ELF-1 (cell line): Measurements from ENCODE around the gene GLRB.
"Not testable (repeated sequence)": the region's sequence is repeated elsewhere in the genome, so short reads cannot be mapped to it uniquely, and the experiment has no call there.

Source experiments
- DNase-seq: peaks from one replicate; pipeline ENCODE4 v3.0.0-alpha.2; 2016; ENCODE audit warnings: low read depth, low spot score

GLRB gene

DNA sequence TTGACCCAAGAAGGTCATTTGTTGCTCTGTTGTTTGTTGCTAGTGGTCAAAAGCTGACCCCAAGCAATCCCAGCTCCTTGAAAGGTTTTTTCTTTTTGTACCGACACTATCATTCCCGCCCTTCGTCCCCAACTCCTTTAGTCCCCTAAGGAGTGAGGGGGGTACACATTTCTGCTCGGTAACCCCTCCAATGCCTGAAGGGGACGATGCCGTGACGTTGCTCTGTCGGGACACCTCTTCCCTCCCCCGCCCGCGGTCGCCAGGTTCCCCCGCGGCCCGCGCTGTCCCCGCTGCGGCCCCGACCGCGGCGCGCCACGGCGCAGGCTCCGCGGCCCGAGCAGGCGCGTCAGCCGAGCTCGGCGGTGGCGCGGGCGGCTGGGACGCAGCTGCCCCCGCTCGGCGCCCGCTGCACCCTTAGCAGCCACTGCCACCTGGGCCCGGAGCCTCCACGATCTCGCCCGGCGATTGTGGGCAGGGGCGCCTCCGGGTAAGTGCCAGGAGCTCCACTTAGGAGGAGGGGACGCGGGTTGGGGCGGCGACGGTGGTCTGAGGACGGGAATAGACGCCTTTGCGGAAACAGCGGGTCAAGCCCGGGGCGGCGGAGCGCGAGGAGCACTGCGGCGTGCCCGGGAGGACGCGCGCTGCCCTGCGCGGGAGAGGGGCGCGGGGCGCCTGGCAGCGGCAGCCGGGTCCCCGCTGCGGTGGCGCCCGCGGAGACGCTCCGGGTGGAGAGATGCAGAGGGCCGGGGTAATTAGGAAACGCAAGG lies at the start of gene GLRB:
Gene GLRB, plus strand, starts transcription at position 340 of the 767 bp plus-strand sequence. CDS start 1,875 bp downstream, outside the sequence.
- peak; percentile 46 for DNase-seq

DNA sequence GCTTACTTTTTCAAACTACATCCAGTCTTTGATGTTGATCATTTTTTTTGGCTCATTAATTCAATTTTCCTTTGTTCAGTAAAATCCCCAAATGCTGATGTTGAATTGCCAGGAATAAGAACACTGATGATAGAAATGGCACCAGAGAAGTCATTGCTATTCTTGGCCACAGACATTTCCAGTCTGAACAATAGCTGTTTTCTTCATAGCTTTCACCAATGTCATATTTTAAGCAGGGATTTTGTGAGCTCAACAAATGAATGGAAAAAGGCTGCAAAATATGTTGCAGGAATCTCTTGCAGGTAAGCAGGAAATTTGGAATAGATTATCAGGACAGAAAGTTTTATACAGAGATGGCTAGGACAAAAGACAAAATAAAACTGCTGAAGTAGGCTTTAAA lies 40.5 kb upstream of the GLRB start:
- DNase-seq = no peak

DNA sequence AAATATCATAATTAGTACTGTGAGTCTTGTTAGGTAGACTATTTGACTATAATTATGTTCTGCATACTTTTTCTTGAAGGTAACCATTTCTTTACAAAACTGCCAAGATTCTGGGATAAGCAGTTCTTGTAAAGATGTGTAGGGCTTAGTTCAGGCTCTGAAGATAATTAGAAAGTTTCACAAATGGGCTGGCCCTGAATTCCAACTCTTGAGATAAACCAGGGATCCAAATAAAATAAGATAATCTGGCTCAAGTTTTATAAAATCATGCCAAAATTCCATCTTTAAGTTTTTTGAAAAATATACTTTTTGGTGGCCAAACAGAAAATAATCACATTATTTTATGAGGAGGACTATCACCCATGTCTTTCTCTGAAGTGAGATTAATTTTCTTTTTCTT lies 35.5 kb upstream of the GLRB start:
- no peak for DNase-seq

DNA sequence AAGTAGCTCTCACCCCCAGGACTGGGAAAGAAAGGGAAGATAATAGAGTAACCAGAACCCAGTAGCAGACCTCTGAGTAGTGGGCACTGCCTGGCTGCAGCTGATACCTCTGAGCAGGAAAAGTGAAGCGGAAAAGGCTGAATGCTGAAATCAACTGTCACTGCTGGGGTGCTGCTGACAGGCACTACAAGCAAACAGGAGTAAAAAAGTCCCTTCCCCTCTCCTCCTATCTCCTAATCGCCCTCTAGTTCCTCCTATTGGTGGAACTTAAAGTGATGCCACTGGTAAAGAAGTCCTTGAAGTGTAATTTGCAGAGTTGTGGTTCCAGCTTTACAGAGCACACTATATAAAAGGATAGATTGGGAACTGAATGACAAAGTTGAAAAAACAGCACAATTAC lies 32.8 kb upstream of the GLRB start:
- DNase-seq = peak; percentile 45

DNA sequence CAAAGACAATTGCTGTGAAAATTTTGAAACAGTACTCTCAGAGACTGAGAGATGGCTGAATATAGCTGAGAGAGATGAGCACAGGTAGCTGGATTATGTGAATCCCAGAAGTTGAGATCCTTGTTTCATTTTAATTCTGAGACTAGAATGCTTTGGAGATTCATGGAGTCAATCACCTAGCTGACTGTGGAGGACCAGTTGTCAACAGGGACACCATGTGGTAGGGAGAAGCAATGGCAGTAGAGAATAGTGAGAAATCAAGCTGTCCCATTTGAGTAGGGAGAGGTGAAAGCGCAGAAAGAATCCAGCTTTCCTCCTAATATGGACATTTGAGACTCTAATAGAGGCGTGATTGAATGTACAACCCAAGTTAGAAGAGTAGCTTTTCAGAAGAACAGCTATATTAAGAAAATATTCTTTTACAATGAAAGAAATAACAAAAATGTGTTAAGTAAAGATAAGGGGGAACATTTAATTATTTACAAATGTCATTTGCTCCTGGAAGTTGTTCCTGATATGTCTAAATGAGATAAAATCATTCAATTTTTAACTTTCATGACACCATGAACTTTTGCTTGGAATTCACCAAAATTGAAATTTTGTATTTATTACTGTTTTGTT lies 30.3 kb upstream of the GLRB start:
- peak; percentile 8 for DNase-seq

DNA sequence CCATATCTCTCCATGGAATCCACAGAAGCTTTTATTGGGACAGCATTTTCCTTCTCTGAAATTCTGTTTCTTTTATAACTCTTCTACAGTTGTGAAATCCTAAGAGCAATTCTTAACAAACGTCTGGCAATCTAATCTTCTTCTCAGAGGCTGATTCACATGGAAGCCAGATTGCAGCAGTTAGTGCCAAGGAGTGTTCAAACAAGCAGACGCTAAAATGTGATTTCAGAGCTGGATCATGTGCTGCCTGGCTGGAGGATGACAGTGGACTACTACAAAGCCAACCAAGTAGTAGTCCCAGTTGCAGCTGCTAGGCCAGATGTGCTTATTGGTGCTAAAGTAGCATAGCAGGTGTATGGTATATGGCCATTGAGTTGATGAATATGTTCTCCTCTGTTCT lies 27.7 kb upstream of the GLRB start:
- no peak for DNase-seq

DNA sequence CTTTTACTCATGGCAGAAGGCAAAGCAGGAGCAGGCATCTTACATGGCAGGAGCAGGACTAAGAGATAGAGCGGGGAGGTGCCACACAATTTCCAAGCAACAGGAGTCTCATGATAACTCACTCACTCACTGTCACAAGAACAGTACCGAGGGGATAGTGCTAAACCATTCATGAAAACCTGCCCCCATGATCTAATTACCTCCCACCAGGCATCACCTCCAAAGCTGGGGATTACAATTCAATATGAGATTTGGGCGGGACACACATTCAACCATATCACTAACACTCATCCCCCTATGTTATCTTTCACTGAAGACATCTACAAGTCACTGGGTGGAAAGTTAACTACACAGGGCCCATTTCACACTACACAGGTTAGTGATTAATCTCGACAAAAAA lies 25.4 kb upstream of the GLRB start:
- DNase-seq = no peak

DNA sequence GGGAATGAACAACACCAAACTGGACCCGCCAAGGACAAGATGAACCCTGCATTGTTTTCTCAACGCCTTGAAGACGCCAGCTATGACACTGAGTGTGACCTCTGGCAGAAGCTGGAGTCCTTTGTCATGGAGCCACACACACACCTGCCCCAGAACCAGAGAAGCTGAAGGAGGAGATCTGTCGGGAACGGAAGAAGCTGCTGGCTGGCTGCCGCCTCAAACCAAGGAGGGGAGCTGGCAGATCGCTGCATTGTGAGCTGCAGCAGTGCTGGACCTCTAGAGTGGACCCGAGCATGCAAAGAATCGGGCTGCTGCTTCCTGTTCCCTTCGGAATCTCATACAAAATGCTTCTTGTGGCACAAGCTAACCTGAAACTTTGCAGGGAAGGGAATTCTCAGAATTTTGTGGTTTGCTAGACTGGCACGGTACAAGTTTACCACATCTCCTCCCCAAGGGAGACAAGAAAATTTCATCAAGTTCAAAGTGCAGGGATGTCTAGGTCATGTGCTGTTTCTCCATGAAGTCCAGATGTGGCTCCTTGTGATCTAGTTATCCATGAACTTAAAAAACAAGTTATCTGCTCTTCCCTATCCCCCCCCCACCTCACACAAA lies 23.4 kb upstream of the GLRB start:
- peak; percentile 16 for DNase-seq

DNA sequence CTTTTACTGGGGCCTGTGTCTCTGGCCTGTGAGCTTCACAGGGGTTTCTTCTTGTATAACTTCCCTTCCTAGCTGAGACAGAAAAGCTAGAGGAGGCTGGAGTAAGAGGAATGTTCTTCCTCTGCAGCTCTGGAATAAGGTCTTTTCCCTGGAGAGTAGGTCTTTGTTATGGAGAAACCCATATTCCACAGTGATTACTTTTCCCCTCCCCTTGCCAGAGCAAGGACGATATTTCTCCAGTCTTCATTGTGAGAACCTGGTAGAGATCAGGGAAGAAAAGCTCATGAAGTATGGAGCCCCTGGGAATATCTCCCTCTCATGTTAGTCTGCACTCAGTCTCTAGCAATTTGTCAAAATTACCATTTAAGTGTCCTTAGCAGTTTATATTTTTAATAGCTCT lies 18.7 kb upstream of the GLRB start:
- DNase-seq = peak; percentile 19

DNA sequence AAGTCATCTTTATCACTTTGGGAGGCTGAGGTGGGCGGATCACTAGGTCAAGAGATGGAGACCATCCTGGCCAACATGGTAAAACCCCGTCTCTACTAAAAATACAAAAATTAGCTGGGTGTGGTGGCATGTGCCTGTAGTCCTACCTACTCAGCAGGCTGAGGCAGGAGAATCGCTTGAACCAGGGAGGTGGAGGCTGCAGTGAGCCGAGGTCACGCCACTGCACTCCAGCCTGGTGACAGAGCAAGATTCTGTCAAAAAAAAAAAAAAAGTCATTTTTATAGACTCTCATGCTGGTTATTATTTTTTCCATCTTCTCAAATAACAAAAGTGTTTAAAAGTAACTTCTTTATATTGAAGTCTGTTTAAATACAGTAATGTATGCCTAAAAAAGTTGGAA lies 17.1 kb upstream of the GLRB start:
- DNase-seq = not testable (repeated sequence)

DNA sequence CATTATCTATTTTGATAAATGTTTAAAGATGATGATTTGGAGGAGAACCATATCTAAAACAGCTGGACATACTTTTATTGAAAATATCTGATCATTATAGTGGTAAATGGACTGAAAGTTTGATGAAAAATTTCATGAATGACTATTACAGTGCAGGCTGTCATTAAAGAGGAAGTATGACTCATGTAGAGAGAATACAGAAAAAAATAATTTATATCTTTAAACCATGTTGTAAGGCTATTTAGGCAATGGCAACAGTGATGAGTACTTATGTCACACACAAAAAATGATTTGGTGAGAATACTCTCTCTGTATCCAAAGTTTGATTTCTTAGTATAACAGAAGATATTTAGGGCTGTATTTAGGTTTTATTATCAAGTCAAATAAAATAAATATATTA lies 3.9 kb upstream of the GLRB start:
- DNase-seq = no peak

DNA sequence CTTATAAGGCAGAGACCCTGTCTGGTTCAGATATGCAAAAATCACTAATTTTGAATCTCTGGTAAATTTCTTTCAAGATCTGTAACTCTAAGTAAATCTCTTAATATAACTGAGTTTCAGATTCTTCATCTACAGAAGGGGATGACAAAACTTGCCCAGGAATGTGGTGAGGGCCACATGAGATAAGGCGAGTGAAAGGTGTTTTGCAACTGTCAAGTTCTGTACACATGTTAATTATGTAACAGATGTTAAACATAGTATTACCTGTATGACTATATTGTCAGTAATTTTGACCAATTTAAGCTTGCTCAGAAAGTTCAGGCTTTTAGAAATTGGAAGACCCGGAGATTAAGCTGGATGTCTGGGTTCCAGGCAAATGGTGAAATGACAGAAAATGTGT lies 549 bp upstream of the GLRB start:
- no peak for DNase-seq

DNA sequence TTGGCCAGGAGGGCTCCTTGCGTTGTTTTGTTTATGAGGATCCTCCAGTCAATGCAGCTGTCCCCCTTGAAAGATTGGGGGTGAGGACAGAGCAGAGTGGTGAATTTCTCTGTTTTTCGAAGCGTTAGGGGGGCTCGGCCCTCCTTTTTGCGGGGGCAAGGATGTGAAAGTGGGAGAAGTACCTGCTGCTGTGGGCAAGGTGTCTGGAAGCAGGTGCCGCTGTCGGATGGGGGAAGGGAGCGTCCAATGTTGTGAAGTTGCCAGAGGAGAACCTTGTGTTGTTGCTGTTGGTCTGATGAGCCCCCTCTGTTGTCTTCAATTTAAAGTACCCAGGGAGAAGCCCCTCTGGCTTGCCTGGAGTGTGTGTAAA lies 613 bp downstream of the GLRB start:
- peak; percentile 15 for DNase-seq

DNA sequence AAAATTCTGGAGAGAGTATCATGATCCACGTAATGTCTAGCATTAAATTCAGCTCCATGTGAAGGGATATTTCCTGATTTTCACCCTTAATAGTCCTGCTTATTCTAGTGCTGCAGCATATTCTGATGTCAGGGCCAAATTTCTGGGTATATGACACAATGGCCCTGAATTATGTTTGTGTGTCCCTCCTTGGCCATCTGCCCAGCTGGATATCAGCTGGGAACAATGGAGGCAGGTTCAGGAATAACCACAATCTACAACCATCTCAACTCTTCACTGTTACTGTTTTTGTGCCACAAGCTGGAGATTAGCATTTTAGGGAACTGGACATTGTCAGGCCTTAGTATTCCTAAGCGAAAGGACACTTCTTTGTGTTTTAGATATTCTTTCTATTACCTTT lies 3.5 kb downstream of the GLRB start:
- no peak for DNase-seq

DNA sequence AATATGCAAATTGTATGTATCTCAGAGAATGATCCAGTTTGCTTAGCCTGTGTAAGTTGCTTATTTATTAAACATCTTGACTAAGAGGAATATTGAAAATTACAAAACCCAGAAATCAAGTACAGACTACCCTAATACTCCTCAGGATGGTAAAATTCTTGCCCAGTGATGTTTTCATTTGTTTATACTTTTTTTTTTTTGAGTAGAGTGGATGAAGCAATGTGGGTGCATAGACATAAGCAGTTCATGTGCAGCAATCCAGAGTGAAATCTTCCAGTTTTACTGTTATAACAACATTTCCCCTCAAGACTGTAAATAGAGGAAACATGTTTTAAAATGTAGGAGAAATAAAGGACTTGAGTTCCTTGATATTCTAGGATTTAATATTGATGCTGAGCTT lies 4.7 kb downstream of the GLRB start:
- no peak for DNase-seq

DNA sequence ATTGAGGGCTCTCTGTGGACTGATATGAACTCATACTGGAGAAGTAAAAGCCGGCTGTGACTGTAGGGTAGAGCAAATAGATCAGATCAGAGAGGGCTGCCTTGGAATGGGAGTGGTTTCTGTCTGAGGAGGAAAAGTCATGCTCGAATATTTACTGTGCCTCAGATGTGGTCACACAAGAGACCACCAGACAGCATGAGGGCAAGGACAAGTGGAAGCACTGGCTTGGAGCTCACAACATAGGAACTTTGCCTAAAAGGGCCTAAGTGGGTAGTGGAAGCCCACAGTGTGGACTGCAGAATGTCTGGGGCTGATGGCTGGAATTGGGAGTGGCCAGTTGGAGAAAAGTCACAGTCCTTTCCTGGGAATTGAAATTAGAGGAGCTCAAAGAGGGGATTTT lies 19.8 kb downstream of the GLRB start:
- DNase-seq = no peak

DNA sequence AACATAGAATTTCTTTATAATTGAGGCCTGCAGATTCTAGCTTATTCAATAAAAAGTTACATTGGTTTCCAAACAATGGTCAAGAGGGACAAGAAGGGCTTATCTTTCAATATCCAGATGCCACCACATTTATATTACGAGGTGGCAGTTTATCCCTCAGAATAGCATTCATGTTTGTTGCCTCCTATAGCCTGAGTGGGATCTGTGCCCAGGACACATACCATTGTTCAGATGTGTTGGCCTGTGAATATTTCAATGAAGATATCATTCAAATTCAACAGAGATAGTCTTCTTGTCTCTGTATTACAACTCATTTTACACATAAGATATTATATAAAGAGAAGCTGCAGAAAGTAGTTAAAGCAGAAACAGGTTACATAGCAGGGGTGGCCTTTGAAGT lies 20.5 kb downstream of the GLRB start:
- DNase-seq = no peak

DNA sequence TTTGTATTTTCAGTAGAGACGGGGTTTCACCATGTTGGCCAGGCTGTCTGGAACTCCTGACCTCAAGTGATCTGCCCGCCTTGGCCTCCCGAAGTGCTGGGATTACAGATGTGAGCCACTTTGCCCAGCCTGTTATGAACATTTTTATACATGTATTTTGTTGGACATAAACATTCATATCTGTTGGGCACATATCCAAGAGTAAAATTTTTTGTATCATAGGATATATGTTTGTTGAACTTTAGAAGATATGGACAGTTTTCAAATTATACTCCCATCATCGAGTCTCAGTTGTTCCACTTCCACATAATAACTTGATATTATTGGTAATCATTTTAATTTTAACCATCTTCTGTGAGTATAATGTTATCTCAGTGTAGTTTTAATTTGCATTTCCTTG lies 23.6 kb downstream of the GLRB start:
- DNase-seq = no peak

DNA sequence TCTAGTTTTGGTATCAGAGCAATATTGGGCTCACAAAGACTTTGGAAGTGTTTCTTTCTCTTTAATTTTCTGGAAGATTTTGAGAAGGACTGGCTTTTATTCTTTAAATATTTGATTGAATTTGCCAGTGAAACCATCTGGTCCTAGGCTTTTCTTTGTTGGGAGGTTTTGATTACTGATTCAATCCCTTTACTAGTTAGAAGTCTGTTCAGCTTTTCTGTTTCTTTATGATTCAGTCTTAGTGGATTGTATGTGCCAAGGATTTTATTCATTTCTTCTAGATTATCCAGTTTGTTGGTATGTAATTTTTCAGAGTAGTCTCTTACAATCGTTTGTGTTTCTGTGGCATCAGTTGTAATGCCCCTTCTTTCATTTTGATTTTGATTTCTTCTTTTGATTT lies 28.6 kb downstream of the GLRB start:
- no peak for DNase-seq

DNA sequence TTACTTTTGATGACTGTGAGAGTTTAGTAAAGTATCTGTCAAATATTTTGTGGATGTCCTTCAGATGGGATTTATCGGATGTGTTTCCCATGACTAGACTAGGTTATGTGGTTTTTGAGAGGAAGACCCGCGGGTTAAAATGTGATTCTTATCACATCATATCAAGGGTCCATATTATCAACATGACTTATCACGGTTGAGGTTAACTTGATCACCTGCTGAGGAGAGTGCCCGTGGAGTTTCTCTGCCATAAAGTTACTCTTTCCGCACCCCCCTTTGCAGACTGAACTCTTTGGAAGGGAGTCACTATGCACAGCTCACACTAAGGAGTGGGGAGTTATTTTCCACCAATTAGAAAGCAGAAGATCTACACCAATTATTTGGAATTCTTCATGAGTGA lies 38.7 kb downstream of the GLRB start:
- no peak for DNase-seq

DNA sequence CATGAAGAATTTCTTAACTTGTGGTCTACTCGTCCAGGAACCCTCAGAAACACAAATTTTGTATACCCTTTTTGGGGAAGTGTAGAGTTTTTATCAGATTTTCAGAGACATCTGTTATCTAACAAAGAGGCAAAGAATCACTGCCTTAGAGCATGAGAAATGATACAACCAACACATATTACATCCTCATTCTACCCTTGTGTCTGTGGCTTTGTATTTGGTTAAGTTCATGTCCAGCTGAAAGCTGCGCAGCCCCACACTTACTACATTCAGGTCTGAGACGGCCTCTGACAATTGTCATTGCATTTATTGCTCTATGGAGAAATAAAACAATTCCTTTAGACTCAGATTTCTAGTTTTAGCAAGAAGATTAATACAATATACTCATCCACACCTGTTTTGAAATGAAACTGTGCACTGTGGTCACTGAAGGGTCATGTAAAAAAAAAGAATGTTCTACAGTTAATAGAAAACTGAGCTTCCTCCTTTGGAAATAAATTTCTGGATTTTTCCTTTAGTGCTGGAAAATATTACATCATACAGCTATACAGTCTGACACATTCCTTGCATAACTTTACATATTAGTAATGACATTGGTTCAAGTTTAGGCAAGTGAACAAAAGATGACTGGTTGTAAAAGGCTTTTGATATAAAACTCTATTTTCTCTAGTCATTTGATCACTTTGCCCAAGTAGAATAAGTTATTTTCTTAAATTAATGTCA lies 39.8 kb downstream of the GLRB start:
- DNase-seq = no peak

DNA sequence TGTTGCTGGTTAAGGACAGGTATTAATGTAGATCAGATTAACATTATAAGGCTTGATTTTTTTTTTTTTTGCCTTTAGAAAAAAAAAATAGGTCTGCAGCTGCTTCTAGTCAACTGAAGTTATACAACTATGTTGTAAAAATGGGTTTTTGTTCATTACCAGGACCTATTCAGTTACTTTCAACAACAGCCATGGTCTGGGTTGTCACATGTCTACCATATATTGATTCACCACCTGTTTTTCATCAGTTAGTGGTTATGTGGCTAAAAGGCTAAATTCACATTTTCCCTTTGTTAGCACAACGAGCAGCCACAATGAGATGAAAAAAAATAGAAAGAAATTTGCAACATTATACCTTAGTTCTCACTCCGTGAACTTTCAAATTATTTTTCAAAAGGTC lies 45.5 kb downstream of the GLRB start:
- no peak for DNase-seq

DNA sequence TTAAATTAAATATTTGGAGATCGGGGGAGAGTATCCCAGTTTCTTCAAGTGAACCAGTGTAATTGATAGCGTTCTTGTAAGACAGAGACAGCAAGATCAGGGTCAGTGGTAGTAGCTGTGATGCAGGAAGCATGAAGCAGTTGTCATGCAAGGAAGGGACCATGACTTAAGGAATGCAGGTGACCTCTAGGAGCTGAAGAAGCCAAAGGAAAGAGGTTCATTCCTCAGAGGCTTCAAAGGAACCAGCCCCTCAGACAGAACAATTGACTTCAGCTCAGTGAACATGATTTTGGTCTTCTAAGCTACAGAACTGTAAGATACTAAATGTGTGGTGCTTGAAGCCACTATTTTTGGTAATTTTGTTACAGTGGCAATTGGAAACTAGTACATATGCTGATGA lies 51.6 kb downstream of the GLRB start:
- no peak for DNase-seq
